Lung (tissue), 12 donors: ENCODE data around the gene CDX2. TPM values are rescaled to one million over a fixed set of nuclear protein-coding genes. Genes with fewer than 3 reads are reported as not detected.

Experiments used
- ATAC-seq: fragments of 200-7000 bp; cut with Tn5 transposase; one replicate; pipeline ENCODE4 v1.9.1; 2020; ENCODE audit warnings: moderate number of reproducible peaks; ENCODE audit not compliant: insufficient read depth, low FRiP score
- DNase-seq, 3 donors: peaks; one replicate each; pipeline ENCODE4 v3.0.0-alpha.2; 2013 to 2017
- H3K27ac ChIP-seq, 2 donors: one replicate each; pipeline ENCODE4 v1.5.1; 2013; ENCODE audit warnings: mild to moderate bottlenecking in 2 of 2, moderate library complexity in 2 of 2, control low read depth in 1 of 2, inconsistent platforms in 1 of 2, low read depth in 1 of 2, low read length in 1 of 2
- H3K27me3 ChIP-seq, 3 donors: one replicate each; pipeline ENCODE4 v1.5.1; 2013; ENCODE audit warnings: low read length in 2 of 3; ENCODE audit not compliant: control insufficient read depth in 3 of 3, insufficient read depth in 3 of 3
- H3K36me3 ChIP-seq, 4 donors: one replicate each; pipeline ENCODE4 v1.5.1; 2013; ENCODE audit warnings: low read length in 4 of 4, mild to moderate bottlenecking in 1 of 4, moderate library complexity in 1 of 4; ENCODE audit not compliant: control insufficient read depth in 4 of 4, insufficient read depth in 4 of 4
- H3K4me1 ChIP-seq, 5 donors: one replicate each; pipeline ENCODE4 v1.5.1; 2013; ENCODE audit warnings: low read length in 5 of 5, mild to moderate bottlenecking in 2 of 5, moderate library complexity in 1 of 5; ENCODE audit not compliant: control insufficient read depth in 5 of 5, insufficient read depth in 5 of 5
- H3K4me3 ChIP-seq: one replicate; pipeline ENCODE4 v1.5.1; 2013; ENCODE audit warnings: mild to moderate bottlenecking, control low read depth, moderate library complexity
- H3K9ac ChIP-seq, 2 donors: one replicate each; pipeline ENCODE4 v1.5.1; 2013; ENCODE audit warnings: low read length in 2 of 2, control low read depth in 1 of 2; ENCODE audit not compliant: insufficient read depth in 1 of 2
- H3K9me3 ChIP-seq, 4 donors: one replicate each; pipeline ENCODE4 v1.5.1; 2013; ENCODE audit warnings: low read length in 3 of 4, mild to moderate bottlenecking in 1 of 4, moderate library complexity in 1 of 4; ENCODE audit not compliant: control insufficient read depth in 4 of 4, insufficient read depth in 3 of 4
- CTCF ChIP-seq: IDR thresholded peaks from 2 replicates; pipeline ENCODE4 v1.5.1; 2012; ENCODE audit warnings: mild to moderate bottlenecking; ENCODE audit errors: control extremely low read depth, extremely low read depth
- WGBS, 2 donors: extraction: QIAGEN DNeasy Blood & Tissue Kit; methylation state at CpG; one replicate each; pipeline ENCODE4 v1.1.7; 2013; 5-methylcytosine and 5-hydroxymethylcytosine counted together
- polyA plus RNA-seq, 2 donors: library from polyadenylated mRNA; stranded (reverse); fragments of 200-250 nt; gene quantifications; one replicate each; pipeline ENCODE4 v1.2.1, GENCODE V29; 2013
- total RNA-seq, 2 donors: library from RNA; depleted of rRNA in 1 of 2; stranded (reverse); fragments of >200 nt in 1 of 2; gene quantifications; one replicate each; pipeline ENCODE4 v1.2.1, GENCODE V29; 2014 to 2021
- donor health status: control.
- donor health status: control.
- donor health status: Bipolar disorder and iron deficiency.
- donor health status: healthy.
- donor health status: DM: yes; HTN: yes; CAD: no.

The CDX2 gene
- total and polyA plus RNA-seq, 4 donors = 0.12 TPM; not detected in 3

GRCh38 chr13:27975564-27976361, 6.6 kb upstream of the CDX2 start:
- ATAC-seq (no peak), DNase-seq (no peak)
- Histone ChIP-seq H3K36me3 (no peaks in the 10 kb centered on the region), H3K4me3 (no peak overlapping the region), H3K27me3 (peaks cover 25 to 94% (median 87%) of the 10 kb centered on the region in 3 donors), H3K4me1 (peaks cover 0 to 9% (median 0%) of the 10 kb centered on the region in 5 donors), H3K27ac (no peak overlapping the region), H3K9ac (no peak overlapping the region), H3K9me3 (peaks cover 0 to 6% (median 0%) of the 10 kb centered on the region in 4 donors)
- WGBS, 2 donors = 4% methylated on average over 51 of the region's 51 CpGs
- no peak for TF ChIP-seq CTCF

- TF ChIP-seq CTCF = no peak
- Histone ChIP-seq H3K9ac (no peak overlapping the region), H3K27me3 (peaks cover 28 to 93% (median 88%) of the 10 kb centered on the region in 3 donors)
Observed at GRCh38 chr13:27973961-27974662, 5.0 kb upstream of the CDX2 start.

GRCh38 chr13:27973291-27973690, 4.2 kb upstream of the CDX2 start:
- ATAC-seq (no peak), DNase-seq (no peak)
- H3K9ac ChIP-seq = no peak overlapping the region
- no peak for TF ChIP-seq CTCF
- 26 to 39% methylated on average over 5 of the region's 5 CpGs for WGBS, 2 donors
- no peak overlapping the region for H3K4me3 ChIP-seq
- no peaks in the 10 kb centered on the region for H3K36me3 ChIP-seq
- H3K27ac ChIP-seq = no peak overlapping the region
- H3K27me3 ChIP-seq = peaks cover 30 to 92% (median 89%) of the 10 kb centered on the region in 3 donors
- H3K9me3 ChIP-seq = peaks cover 0 to 6% (median 0%) of the 10 kb centered on the region in 4 donors
- H3K4me1 ChIP-seq = peaks cover 0 to 12% (median 5%) of the 10 kb centered on the region in 5 donors

More at GRCh38 chr13:27973961-27974662, 5.0 kb upstream of the CDX2 start:
- DNase-seq = no peak
- Histone ChIP-seq H3K9me3 (peaks cover 0 to 6% (median 0%) of the 10 kb centered on the region in 4 donors), H3K36me3 (no peaks in the 10 kb centered on the region), H3K4me1 (peaks cover 0 to 7% (median 0%) of the 10 kb centered on the region in 5 donors), H3K4me3 (no peak overlapping the region), H3K27ac (no peak overlapping the region)
- no peak for ATAC-seq
- 10 to 16% methylated on average over 7 of the region's 7 CpGs for WGBS, 2 donors
